GM23248 (cell line): ENCODE measurements around the gene TSBP1.

Source experiments
- EZH2 ChIP-seq: fragments of 200-600 bp; sonication (generic); IDR thresholded peaks from 2 replicates; pipeline ENCODE4 v1.6.1; 2018; ENCODE audit warnings: antibody characterized with exemption, mild to moderate bottlenecking; ENCODE audit not compliant: insufficient read depth, poor library complexity, severe bottlenecking
- EZH2phosphoT487 ChIP-seq: fragments of 200-600 bp; sonication (generic); IDR thresholded peaks from 2 replicates; pipeline ENCODE4 v1.6.1; 2018; ENCODE audit warnings: antibody characterized with exemption, moderate library complexity, mild to moderate bottlenecking, low read depth; ENCODE audit not compliant: insufficient read depth

- TF ChIP-seq EZH2 = no peak
- no peak for TF ChIP-seq EZH2phosphoT487
Observed at GRCh38 chr6:32402812-32403211, 31.1 kb upstream of the TSBP1 start.
